Measurements from ENCODE around the gene PHTF1.

The PHTF1 gene

DNA sequence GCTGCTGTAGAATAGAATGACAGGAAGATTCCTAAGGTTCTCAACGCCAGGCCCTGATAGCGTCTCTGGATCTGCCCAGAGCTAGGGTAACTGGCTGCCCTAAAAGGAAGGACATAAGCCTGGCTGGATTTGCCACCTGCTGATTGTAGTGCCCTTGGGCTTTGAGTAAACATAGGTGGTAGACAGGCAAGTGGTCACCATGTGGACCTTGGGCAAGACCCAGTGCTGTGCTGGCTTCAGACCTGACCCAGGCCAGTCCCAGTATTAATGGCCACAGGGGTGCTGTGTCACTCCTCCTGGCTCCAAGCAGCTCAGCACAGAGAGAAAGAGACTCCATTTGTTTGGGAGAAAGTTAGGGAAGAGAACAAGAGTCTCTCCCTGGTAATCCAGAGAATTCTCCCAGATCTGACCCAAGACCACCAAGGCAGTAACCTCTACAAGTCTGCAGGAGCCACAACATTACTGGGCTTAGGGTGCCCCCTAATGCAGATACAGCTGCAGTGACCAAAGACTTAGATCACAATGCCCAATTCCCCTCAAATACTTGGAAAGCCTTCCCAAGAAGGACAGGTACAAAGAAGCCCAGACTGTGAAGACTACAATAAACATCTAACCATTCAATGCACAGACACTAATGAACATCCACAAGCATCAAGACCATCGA is 44.5 kb downstream of the PHTF1 start:
- no peak for TF ChIP-seq ZFX (IDR thresholded peaks at IDR 0.05; ENCODE audit: borderline replicate concordance)
- TF ChIP-seq CTCF (IDR thresholded peaks at IDR 0.05) = no peak
- H3K27ac ChIP-seq = no peak overlapping the region

DNA sequence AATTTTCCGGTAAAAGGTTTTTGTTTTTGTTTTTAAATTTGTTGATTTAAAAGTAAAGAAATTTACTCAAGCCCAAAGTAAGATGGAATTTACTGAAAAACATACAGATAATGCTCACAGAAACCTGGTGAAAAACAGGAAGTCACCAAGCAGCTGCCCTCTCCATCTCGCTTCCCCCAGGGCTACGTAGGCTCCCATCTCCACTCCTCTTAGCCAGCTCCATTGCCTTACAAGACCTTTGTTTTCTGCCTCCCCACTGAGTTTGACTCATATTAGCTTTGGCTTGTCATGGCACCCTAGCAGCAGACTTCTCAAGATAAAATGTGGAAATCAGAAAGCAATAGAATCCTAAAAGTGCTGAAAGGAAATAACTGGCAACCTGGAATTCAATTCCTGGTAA is 57.9 kb downstream of the PHTF1 start:
- no peak for TF ChIP-seq CTCF (IDR thresholded peaks at IDR 0.05)
- no peak for TF ChIP-seq ZFX (IDR thresholded peaks at IDR 0.05; ENCODE audit: borderline replicate concordance)
- H3K27ac ChIP-seq = no peak overlapping the region

DNA sequence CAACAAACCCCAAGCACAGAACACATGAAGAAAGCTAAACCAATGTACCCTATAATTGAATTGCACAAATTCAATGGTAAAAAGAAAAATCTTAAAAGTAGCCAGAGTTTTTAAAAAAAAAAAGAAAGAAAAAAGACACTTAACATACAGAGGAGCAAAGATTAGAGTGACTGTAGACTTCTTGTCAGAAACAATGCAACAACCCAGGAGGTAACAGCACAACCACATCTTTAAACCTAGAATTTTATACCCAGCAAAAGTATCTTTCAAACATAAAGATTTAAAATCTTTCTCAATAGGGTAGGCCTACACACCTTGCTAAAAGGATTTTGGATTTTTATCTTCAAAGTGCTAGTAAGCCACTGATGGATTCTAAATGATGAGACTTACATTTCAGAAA is 64.4 kb downstream of the PHTF1 start:
- no peak for TF ChIP-seq ZFX (IDR thresholded peaks at IDR 0.05; ENCODE audit: borderline replicate concordance)
- no peak for TF ChIP-seq CTCF (IDR thresholded peaks at IDR 0.05)
- H3K27ac ChIP-seq = no peak overlapping the region

DNA sequence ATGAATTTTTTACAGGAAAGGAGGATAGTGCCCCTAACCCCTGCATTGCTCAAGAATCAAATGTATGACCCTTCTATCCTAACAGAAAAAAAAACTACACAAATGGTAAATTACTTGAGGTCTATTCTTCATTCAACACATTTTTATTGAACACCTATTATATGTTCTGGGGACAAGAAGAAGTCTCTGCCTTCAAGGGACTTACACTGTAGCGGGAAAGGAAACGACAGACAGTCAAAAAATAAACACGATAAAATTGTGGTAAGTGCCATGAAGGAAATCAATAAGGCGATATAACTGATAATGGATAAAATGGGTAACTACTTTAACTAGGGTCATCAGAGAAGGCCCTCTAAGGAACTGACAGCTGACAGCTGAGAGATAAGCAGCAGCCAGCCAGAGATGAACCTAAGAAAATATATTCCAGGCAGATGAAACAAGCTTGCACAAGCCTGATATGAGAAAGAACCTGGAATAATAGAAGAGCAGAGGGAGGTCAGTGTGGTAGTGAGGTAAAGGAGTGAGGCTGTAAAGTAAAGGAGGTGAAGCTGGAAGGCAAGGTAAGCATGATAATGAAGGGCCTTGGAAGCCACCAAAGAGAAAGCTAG is 66.4 kb downstream of the PHTF1 start:
- no peak for TF ChIP-seq ZFX (IDR thresholded peaks at IDR 0.05; ENCODE audit: borderline replicate concordance)
- no peak for TF ChIP-seq CTCF (IDR thresholded peaks at IDR 0.05)
- H3K27ac ChIP-seq = no peak overlapping the region

DNA sequence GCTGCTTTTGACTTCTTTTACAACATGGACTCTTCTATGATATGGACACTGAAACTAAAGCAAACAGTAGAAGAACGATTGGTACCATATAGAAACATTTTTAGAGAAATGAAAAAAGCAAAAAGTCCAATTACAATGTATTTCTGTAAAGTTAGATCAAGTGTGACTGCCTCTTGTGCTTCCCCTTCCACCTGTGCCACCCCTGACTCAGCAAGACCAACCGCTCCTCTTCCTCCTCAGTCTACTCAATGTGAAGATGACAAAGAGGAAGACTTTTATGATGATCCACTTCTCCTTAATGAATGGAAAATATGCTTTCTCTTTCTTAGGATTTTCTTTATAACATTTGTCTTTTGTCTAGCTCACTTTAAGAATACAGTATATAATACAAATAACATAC is 66.9 kb downstream of the PHTF1 start:
- TF ChIP-seq CTCF (IDR thresholded peaks at IDR 0.05) (no peak), ZFX (IDR thresholded peaks at IDR 0.05; ENCODE audit: borderline replicate concordance) (no peak)
- no peak overlapping the region for H3K27ac ChIP-seq

DNA sequence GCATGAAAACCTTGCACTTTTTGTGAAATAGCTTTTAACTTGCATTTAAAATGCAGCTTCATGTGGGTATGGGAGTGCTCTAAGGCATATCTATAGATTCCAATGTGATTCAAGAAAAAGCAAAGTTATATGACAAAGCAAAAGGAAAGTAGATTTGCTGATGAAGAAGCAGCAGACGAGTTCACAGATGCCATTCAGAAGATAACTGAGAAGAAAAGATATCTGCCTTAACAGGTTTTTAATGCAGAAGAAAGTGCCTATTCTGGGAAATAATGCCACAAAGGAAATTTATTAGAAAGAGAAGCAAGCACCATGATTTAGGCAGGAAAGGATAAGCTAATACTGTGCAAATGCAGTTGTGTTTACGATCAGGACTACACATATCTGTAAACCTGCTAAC is 68.1 kb downstream of the PHTF1 start:
- no peak for TF ChIP-seq ZFX (IDR thresholded peaks at IDR 0.05; ENCODE audit: borderline replicate concordance)
- TF ChIP-seq CTCF (IDR thresholded peaks at IDR 0.05) = no peak
- no peak overlapping the region for H3K27ac ChIP-seq

DNA sequence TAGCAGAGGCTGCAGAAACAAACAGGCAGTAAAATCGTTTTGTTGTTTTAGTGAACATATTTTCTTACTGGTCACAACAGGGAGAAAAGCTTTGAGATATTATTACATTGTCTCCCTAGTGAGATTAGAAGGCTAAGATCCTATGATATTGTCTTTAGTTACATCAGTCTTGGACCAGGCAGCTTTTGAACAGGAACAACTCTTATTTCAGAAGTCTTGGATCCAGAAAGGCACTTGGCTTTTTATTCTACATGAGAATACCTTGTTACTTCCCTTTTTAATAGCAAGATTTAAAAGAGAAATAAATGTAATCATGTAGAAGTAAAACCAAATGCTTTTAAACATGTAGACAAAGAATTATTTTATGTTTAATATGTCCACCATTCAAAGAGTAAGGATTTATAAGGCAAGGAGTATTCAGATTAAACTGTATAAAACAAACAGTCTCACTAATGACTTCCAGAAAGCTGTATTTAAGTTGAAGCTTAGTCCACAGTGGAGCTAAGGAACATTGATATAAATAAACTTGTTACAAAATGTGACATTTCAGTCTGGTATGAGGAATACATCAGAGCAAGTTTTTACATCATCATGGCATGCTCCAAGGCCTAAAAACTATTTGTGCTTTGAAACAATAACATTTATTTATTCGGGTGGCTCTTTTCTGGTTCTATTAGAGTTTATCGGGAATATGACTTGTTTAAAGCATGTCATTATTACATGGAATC is 72.2 kb downstream of the PHTF1 start:
- no peak overlapping the region for H3K27ac ChIP-seq
- no peak for TF ChIP-seq ZFX (IDR thresholded peaks at IDR 0.05; ENCODE audit: borderline replicate concordance)
- no peak for TF ChIP-seq CTCF (IDR thresholded peaks at IDR 0.05)

All from 22Rv1 (cell line).